ENCODE results near the gene TGM4. TPM values are rescaled to one million over a fixed set of nuclear protein-coding genes. Genes with fewer than 3 reads are reported as not detected.

TGM4 gene
- total and polyA plus RNA-seq, 3 donors from 2014 or later: 0.68 to 1.4 (median 1.1) TPM

DNA sequence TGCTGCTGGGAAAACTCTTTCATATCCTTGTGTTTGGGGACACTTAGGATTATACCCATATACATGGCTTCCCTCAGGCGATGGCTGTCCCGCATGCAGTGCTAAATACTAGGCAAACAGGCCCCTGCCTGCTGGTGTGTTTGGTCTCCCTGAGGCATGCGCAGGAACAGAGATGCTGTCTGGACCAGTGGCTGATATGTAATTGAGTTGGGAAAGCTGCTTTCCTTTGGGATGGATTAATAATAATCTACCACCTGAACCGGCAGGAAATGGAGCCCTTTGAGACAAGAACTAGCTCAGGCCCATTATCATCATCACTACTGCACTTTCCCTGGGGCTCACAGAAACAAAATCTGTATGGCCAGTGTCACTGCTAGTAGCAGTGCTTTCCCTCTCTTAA, 83.6 kb downstream of the TGM4 start:
- H3K27me3 ChIP-seq: no peaks in the 10 kb centered on the region
- no peaks in the 10 kb centered on the region for H3K9me3 ChIP-seq
- H3K36me3 ChIP-seq (ENCODE audit: low read depth, missing control alignments): no peaks in the 10 kb centered on the region
- DNase-seq: no peak
- no peak for TF ChIP-seq POLR2A (IDR thresholded peaks at IDR 0.05)
- TF ChIP-seq, protein P1, sequence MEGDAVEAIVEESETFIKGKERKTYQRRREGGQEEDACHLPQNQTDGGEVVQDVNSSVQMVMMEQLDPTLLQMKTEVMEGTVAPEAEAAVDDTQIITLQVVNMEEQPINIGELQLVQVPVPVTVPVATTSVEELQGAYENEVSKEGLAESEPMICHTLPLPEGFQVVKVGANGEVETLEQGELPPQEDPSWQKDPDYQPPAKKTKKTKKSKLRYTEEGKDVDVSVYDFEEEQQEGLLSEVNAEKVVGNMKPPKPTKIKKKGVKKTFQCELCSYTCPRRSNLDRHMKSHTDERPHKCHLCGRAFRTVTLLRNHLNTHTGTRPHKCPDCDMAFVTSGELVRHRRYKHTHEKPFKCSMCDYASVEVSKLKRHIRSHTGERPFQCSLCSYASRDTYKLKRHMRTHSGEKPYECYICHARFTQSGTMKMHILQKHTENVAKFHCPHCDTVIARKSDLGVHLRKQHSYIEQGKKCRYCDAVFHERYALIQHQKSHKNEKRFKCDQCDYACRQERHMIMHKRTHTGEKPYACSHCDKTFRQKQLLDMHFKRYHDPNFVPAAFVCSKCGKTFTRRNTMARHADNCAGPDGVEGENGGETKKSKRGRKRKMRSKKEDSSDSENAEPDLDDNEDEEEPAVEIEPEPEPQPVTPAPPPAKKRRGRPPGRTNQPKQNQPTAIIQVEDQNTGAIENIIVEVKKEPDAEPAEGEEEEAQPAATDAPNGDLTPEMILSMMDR (IDR thresholded peaks at IDR 0.05): no peak
- H3K27ac ChIP-seq: no peak overlapping the region
- 89 to 97% methylated on average over 4 of the region's 4 CpGs for WGBS, 2 donors
- no peaks in the 10 kb centered on the region for H3K4me1 ChIP-seq
- intact Hi-C loops (cut with DNase I; ENCODE audit: low total_unique reads): no loop called here
- no peak overlapping the region for H3K4me3 ChIP-seq

DNA sequence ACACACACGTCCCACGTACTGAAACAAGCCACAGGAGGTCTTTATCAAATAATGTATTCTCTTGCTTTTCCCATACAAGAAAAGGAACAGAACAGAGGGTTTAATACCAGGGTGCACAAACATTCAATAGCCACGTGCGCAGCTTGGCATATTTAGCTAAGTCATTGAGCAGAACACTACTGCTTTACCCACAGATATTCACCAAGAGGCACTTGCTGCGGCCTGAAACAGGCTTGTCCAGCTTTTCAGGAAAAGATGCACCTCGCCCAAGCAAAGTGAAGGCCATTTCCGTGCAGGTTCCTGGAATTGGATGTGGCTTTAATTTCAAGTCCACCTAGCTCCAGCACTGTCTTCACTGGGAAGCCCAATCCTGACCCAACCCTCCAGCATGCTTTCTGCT, 84.0 kb downstream of the TGM4 start:
- H3K36me3 ChIP-seq (ENCODE audit: low read depth, missing control alignments): no peaks in the 10 kb centered on the region
- TF ChIP-seq, protein P1 (IDR thresholded peaks at IDR 0.05): no peak
- no peak for TF ChIP-seq POLR2A (IDR thresholded peaks at IDR 0.05)
- intact Hi-C loops (cut with DNase I; ENCODE audit: low total_unique reads): no loop called here
- H3K9me3 ChIP-seq: no peaks in the 10 kb centered on the region
- 94 to 97% methylated on average over 7 of the region's 7 CpGs for WGBS, 2 donors
- no peak overlapping the region for H3K4me3 ChIP-seq
- no peaks in the 10 kb centered on the region for H3K4me1 ChIP-seq
- H3K27ac ChIP-seq: no peak overlapping the region
- no peaks in the 10 kb centered on the region for H3K27me3 ChIP-seq
- no peak for DNase-seq

DNA sequence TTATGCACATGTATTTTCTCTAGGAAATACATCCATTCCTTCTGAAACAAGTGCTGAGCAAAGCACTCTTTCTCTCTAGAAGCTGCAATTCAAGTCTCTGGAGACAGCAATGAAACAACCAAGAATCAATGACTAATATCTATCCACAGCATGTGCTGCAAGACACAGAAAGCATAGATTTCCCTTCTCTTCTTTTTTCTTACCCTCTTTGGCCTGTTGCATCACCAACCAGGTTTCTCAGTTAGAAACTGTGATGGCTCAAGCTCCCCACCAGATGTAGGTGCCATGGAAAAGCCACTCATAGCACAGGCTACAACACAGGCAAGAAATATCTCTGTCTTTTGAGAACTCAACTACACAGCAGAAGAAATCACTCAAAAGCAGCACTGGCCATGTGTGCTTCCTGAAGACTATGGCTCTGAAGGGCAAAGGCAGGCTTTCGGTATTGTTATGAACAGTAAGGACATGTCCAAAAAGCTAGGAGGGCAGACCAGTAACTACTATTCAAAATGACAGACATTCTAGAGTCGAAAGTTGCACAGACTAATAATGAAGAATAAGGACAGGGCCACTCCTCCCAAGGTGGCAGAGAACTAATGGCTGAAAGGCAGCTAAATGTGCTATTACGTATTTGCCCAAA, 86.1 kb downstream of the TGM4 start:
- no peak for DNase-seq
- Histone ChIP-seq H3K27ac (no peak overlapping the region), H3K4me1 (no peaks in the 10 kb centered on the region), H3K36me3 (ENCODE audit: low read depth, missing control alignments) (no peaks in the 10 kb centered on the region), H3K27me3 (no peaks in the 10 kb centered on the region), H3K9me3 (no peaks in the 10 kb centered on the region), H3K4me3 (no peak overlapping the region)
- no peak for TF ChIP-seq POLR2A (IDR thresholded peaks at IDR 0.05)
- TF ChIP-seq, protein P1 (IDR thresholded peaks at IDR 0.05): no peak
- WGBS, 2 donors: 93 to 95% methylated on average over 3 of the region's 3 CpGs
- intact Hi-C loops (cut with DNase I; ENCODE audit: low total_unique reads): no loop called here

DNA sequence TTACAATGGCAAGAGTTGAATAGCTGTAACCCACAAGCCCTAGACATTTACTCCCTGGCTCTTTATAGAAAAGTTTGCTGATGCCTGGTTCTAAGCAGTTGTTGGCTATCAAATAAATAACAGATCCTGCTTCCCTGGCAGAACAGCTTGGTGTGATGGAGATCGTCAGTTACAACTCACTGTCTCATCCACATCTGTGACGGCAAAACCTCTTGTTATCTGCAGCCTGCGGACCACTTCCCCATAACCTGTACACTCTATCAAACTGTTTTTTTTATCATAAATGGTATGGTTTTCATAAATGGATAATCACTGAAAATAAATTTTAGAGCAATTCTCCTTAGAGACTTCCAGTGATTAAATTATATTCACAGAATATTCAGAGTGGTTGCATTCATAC, 87.5 kb downstream of the TGM4 start:
- Histone ChIP-seq H3K36me3 (ENCODE audit: low read depth, missing control alignments) (no peaks in the 10 kb centered on the region), H3K9me3 (no peaks in the 10 kb centered on the region), H3K27me3 (no peaks in the 10 kb centered on the region), H3K4me1 (no peaks in the 10 kb centered on the region), H3K4me3 (no peak overlapping the region), H3K27ac (no peak overlapping the region)
- TF ChIP-seq, protein P1 (IDR thresholded peaks at IDR 0.05): no peak
- no peak for TF ChIP-seq POLR2A (IDR thresholded peaks at IDR 0.05)
- intact Hi-C loops (cut with DNase I; ENCODE audit: low total_unique reads): no loop called here
- WGBS, 2 donors: 80 to 95% methylated on average over 3 of the region's 3 CpGs
- DNase-seq: no peak

Data from testis (tissue), 3 donors.